HG03025 (cell line): Measurements from ENCODE around the gene E4F1.

ENCODE experiments used
- ATAC-seq: cut with Tn5 transposase; IDR thresholded peaks from one replicate; pipeline ENCODE4 v1.9.1; 2021; ENCODE audit warnings: mild to moderate bottlenecking, moderate library complexity; ENCODE audit not compliant: unreplicated experiment, low FRiP score

The E4F1 gene

GRCh38 chr16:2223221-2223941 is at the start of gene E4F1:
Gene E4F1, plus strand, starts transcription at chr16:2223591. Its CDS starts 23 bp downstream, at chr16:2223614.
- peak; percentile 87 for ATAC-seq

GRCh38 chr16:2173916-2174315 is 49.5 kb upstream of the E4F1 start:
- ATAC-seq, result no peak

- ATAC-seq, result no peak
These were observed 48.8 kb upstream of the E4F1 start for GRCh38 chr16:2174396-2175131.

- no peak for ATAC-seq
These were observed 47.9 kb upstream of the E4F1 start for GRCh38 chr16:2175454-2175853.

GRCh38 chr16:2176047-2176446 is 47.3 kb upstream of the E4F1 start:
- no peak for ATAC-seq

GRCh38 chr16:2177101-2177500 is 46.3 kb upstream of the E4F1 start:
- no peak for ATAC-seq

GRCh38 chr16:2177561-2177960 is 45.8 kb upstream of the E4F1 start:
- no peak for ATAC-seq

- ATAC-seq, result no peak
These were observed 44.9 kb upstream of the E4F1 start for GRCh38 chr16:2178321-2179106.

GRCh38 chr16:2179107-2179501 is 44.3 kb upstream of the E4F1 start:
- no peak for ATAC-seq

- ATAC-seq, result no peak
These were observed 43.8 kb upstream of the E4F1 start for GRCh38 chr16:2179576-2179975.

- no peak for ATAC-seq
These were observed 42.9 kb upstream of the E4F1 start for GRCh38 chr16:2180461-2180860.

GRCh38 chr16:2180962-2181923 is 42.1 kb upstream of the E4F1 start:
- ATAC-seq, result no peak

GRCh38 chr16:2181952-2182351 is 41.4 kb upstream of the E4F1 start:
- no peak for ATAC-seq

GRCh38 chr16:2183671-2184070 is 39.7 kb upstream of the E4F1 start:
- no peak for ATAC-seq

- ATAC-seq, result no peak
These were observed 39.0 kb upstream of the E4F1 start for GRCh38 chr16:2184346-2184745.

GRCh38 chr16:2184962-2185361 is 38.4 kb upstream of the E4F1 start:
- no peak for ATAC-seq

GRCh38 chr16:2186064-2186463 is 37.3 kb upstream of the E4F1 start:
- no peak for ATAC-seq

GRCh38 chr16:2186505-2186904 is 36.9 kb upstream of the E4F1 start:
- no peak for ATAC-seq

- no peak for ATAC-seq
These were observed 36.2 kb upstream of the E4F1 start for GRCh38 chr16:2187212-2187611.

GRCh38 chr16:2188395-2188794 is 35.0 kb upstream of the E4F1 start:
- no peak for ATAC-seq
